ENCODE data around the gene HUNK.
"Not testable (repeated sequence)": the region's sequence is repeated elsewhere in the genome, so short reads cannot be mapped to it uniquely, and the experiment has no call there.

The HUNK gene

DNA sequence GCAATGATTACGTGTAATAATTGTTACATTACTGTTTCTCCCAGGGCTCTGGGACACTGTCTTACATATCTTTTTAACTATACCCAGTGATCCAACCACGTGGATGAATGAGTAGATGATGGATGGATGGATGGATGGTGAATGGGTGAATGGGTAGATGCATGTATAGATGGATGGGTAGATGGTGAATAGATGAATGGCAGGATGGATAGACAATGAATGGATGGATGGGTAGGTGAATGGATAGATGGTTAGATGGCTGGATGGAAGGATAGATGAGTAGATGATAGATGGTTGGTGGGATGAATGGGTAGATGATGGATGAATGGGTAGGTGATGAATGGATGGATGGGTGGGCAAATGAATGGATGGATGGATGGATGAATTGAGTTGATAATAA is 135.9 kb downstream of the HUNK start:
- DNase-seq, result no peak

- DNase-seq, result no peak
Observed at GRCh38 chr21:32009263-32009662, 136.4 kb downstream of the HUNK start.

DNA sequence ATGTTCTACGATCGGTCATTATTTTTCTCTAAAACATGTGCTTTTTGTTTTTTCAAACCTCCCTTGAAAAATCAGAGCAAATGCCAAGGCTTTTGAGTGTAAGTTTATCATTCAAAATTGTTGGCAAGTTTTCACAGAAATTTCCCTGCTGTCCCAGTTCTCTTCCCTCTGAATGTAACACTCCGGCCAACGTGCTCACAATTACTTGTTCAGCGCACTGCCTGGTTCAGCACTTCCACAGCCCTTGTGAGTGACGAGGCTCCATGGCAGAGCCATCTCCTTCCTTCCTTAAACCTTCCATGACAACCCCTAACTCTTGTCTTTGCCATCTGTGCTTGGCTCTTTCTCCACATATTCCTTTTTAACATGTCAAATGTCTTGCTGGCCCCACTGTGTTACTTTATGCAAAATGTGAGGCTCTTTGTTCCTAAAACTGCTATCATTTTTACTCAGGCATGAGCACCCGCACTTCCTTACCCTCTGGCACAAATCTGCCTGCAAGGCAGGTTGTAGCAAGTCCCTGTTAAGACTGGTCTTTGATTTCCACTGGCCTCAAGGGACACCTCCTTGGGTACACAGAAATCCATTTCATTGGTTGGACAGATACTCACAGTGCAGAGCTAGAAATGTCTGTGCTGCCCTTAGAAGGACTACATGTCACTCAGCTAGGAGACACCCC is 142.8 kb downstream of the HUNK start:
- no peak for DNase-seq

DNA sequence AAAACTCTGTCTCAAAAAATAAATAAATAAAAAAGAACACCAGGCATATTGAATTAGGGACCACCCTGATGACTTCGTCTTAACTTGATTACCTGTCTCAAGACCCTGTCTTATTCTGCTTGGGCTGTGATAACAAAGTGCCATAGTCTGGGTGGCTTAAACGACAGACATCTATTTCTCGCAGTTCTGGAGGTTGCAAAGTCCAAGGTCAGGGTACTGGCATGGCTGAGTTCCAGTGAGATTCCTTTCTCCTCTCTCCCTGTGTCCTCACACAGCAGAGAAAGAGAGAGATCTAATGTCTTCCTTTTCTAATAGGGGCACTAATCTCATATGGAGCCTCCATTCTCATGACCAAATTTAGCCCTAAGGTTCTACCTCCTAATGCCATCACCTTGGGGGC is 145.6 kb downstream of the HUNK start:
- no peak for DNase-seq

DNA sequence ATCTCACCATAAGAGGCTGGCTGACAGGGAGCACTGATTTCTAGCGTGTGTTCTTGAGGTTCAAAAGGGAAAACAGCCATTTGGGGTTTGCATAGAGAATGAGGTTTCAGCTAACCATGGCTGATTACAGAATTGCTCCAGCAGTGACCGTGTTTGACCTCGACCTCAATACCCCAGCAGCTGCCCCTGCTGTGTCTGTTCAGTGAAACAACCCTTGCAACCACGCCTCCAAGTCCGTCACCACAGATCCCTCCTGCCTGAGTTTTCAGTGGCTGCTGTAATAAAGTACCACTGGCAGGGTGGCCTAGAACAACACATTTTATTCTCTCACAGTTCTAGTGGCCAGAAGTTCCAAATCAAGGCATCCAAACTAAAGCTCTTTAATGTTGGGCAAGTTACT is 147.7 kb downstream of the HUNK start:
- DNase-seq, result no peak

DNA sequence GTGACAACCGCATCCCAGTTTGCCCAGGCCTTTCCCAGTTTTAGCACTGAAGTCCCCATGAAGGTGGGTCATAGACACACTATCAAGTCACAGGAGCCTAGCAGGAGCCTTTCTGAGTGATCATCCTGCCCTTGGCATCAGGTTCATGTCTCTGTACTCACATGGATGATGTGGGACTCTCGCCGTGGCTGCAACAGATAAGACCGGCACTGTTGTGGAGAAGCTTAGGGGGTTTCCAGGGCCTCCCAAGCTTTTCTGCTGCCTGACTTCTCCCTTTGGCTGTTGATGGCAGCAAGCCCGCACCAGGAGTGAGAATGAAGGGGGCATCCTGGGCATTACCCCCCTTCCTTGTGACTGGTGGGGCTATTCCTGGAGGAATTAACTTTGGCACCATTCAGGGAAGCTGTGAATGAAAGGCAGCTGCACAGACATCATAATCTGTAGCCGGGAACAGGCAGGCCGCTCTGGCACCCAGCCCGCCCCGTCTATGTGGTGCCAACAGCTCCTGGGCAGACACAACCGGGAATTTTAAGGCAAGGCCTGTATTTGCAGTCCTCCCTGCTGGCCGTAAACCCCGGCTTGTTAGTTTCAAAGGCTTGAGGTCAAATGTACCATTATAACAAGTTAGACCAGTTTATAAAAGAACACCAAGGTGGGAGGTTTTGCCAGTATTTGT is 148.6 kb downstream of the HUNK start:
- DNase-seq, result peak; percentile 84

- no peak for DNase-seq
Observed at GRCh38 chr21:32022146-32022545, 149.3 kb downstream of the HUNK start.

DNA sequence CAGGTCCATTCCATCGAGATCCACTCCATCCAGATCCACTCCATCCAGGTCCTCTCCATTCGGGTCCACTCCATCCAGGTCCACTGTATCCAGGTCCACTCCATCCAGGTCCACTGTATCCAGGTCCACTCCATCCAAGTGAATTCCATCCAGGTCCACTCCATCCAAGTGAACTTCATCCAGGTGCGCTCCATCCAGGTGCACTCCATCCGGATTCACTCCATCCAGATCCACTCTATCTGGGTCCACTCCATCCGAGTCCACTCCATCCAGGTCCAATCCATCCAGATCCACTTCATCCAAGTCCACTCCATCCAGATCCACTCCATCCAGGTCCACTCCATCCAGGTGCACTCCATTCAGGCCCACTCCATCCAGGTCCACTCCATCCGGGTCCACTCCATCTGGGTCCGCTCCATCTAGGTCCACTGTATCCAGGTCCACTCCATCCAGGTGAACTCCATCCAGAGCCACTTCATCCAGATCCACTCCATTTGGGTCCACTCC is 157.4 kb downstream of the HUNK start:
- no peak for DNase-seq

GRCh38 chr21:32034850-32035249 is 162.0 kb downstream of the HUNK start:
- no peak for DNase-seq

DNA sequence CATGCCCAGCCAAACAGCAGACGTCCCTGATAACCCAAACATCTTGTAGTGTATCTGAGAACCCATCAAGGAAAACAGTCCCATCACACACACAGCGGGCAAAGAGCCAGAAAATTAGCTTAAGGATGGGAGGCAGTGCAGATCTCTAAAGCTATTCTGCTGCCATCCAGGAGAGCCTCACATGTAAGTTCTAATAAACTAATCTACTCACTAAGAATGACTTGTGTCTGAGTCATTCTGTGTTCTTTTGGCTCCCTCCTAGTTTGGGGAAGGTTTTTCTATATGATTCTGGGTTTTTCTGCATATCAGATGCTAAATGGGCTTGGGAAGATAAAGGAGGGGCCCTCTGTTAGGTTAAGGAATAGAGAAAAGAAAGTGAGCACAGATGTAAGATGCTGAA is 162.8 kb downstream of the HUNK start:
- no peak for DNase-seq

- no peak for DNase-seq
Observed at GRCh38 chr21:32036756-32037155, 163.9 kb downstream of the HUNK start.

DNA sequence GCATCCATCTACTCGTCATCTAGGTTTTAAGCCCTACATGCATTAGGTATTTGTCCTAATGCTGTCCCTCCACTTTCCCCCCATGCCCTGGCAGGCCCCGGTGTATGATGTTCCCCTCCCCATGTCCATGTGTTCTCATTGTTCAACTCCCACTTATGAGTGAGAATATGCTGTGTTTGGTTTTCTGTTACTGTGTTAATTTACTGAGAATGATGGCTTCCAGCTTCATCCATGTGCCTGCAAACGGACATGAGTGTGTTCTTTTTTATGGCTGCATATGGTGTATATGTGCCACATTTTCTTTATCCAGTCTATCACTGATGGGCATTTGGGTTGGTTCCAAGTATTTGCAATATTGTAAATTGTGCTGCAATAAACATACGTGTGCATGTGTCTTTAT is 165.9 kb downstream of the HUNK start:
- not testable (repeated sequence) for DNase-seq

DNA sequence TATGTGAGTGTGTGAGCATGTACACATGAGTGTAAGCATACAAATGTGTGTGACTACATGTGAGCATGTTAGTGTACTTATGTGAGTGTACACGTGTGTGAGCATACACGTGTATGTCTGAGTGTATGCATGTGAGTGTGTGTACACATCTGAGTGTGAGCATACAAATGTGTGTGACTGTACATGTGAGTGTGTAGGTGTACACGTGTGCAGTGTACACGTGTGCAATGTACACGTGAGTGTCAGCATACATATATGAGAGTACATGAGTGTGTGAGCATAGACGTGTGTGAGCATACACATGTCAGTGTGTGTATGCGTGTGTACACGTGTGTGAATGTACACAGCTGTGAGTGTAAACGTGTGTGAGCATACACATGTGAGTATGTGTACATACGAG is 170.6 kb downstream of the HUNK start:
- no peak for DNase-seq

GRCh38 chr21:32044205-32045180 is 171.7 kb downstream of the HUNK start:
- DNase-seq, result no peak

- DNase-seq, result no peak
Observed at GRCh38 chr21:32046191-32046590, 173.4 kb downstream of the HUNK start.

GRCh38 chr21:32048353-32048752 is 175.5 kb downstream of the HUNK start:
- DNase-seq, result no peak

Data from right forelimb (tissue), 1 donor.